ENCODE results near the gene SPEM2. TPM values are rescaled to one million over a fixed set of nuclear protein-coding genes. Genes with fewer than 3 reads are reported as not detected.

SPEM2 gene
- total RNA-seq, 2 experiments from 2014 or later: not detected

GRCh38 chr17:7427549-7427948 is 2.1 kb downstream of the SPEM2 start:
- Mint-ChIP-seq H3K4me3 (no peak overlapping the region), H3K9me3 (no peaks in the 10 kb centered on the region), H3K36me3 (ENCODE audit: low read depth) (no peaks in the 10 kb centered on the region), H3K27me3 (no peaks in the 10 kb centered on the region), H3K4me1 (ENCODE audit: low read depth) (no peaks in the 10 kb centered on the region), H3K27ac (no peak overlapping the region)
- no peaks in the 10 kb centered on the region for H3K27me3 ChIP-seq (ENCODE audit: control insufficient read depth in 1 of 2, insufficient read depth in 2 of 2, low read length in 2 of 2)
- intact Hi-C loops (cut with DNase I, micrococcal nuclease): no loop called here
- no peak for DNase-seq
- TF ChIP-seq, protein P1, sequence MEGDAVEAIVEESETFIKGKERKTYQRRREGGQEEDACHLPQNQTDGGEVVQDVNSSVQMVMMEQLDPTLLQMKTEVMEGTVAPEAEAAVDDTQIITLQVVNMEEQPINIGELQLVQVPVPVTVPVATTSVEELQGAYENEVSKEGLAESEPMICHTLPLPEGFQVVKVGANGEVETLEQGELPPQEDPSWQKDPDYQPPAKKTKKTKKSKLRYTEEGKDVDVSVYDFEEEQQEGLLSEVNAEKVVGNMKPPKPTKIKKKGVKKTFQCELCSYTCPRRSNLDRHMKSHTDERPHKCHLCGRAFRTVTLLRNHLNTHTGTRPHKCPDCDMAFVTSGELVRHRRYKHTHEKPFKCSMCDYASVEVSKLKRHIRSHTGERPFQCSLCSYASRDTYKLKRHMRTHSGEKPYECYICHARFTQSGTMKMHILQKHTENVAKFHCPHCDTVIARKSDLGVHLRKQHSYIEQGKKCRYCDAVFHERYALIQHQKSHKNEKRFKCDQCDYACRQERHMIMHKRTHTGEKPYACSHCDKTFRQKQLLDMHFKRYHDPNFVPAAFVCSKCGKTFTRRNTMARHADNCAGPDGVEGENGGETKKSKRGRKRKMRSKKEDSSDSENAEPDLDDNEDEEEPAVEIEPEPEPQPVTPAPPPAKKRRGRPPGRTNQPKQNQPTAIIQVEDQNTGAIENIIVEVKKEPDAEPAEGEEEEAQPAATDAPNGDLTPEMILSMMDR (IDR thresholded peaks at IDR 0.05): no peak
- H3K27ac ChIP-seq (ENCODE audit: low read depth in 1 of 2, low read length in 2 of 2): no peak overlapping the region
- no peak overlapping the region for H3K4me3 ChIP-seq (ENCODE audit: low read length)
- no peaks in the 10 kb centered on the region for H3K36me3 ChIP-seq (ENCODE audit: insufficient read depth, low read length)
- ChIA-PET POLR2A (no interaction called here), CTCF (no interaction called here)
- no peaks in the 10 kb centered on the region for H3K4me1 ChIP-seq (ENCODE audit: insufficient read depth, low read length)
- H3K9me3 ChIP-seq (ENCODE audit: control insufficient read depth in 1 of 2, insufficient read depth in 1 of 2, low read length in 2 of 2): no peaks in the 10 kb centered on the region
- ATAC-seq (ENCODE audit: poor library complexity): no peak

DNA sequence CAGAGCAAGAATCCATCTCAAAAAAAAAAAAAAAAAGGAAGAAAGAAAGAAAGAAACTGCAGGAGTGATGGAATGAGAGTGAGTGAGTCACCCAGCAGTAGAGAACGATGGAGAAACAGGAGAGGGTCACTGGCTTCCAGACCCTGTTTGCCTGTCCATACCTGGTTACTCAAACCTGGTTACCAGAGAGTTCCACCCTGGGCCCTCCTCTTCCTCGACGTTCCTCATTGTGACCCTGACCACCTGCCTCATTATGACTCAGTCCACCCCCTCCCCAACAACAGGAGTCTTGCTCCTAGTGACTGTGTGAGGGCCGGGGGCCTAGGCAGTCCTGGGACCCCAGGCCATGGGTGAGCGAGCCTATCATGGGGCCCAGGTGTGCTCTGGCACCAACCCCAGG is 3.1 kb downstream of the SPEM2 start, which contains the start of gene SPEM3:
SPEM3 (plus strand) TSS at position 301 of the 400 bp plus-strand sequence; CDS start at position 347, 46 bp downstream.
- Mint-ChIP-seq H3K4me3 (no peak within 1 kb of the TSS), H3K4me1 (ENCODE audit: low read depth) (no peaks in the 10 kb centered on the region), H3K27me3 (no peaks in the 10 kb centered on the region), H3K9me3 (no peaks in the 10 kb centered on the region), H3K36me3 (ENCODE audit: low read depth) (no peaks in the 10 kb centered on the region), H3K27ac (no peak within 1 kb of the TSS)
- no peaks in the 10 kb centered on the region for H3K4me1 ChIP-seq (ENCODE audit: insufficient read depth, low read length)
- ChIA-PET POLR2A (no interaction called here), CTCF (no interaction called here)
- H3K9me3 ChIP-seq (ENCODE audit: control insufficient read depth in 1 of 2, insufficient read depth in 1 of 2, low read length in 2 of 2): no peaks in the 10 kb centered on the region
- intact Hi-C loops (cut with DNase I, micrococcal nuclease): no loop called here
- H3K36me3 ChIP-seq (ENCODE audit: insufficient read depth, low read length): no peaks in the 10 kb centered on the region
- DNase-seq (no peak), ATAC-seq (ENCODE audit: poor library complexity) (no peak)
- no peak within 1 kb of the TSS for H3K4me3 ChIP-seq (ENCODE audit: low read length)
- H3K27me3 ChIP-seq (ENCODE audit: control insufficient read depth in 1 of 2, insufficient read depth in 2 of 2, low read length in 2 of 2): no peaks in the 10 kb centered on the region
- no peak within 1 kb of the TSS for H3K27ac ChIP-seq (ENCODE audit: low read depth in 1 of 2, low read length in 2 of 2)
- TF ChIP-seq, protein P1 (IDR thresholded peaks at IDR 0.05): no peak

GRCh38 chr17:7429722-7430121 is 4.3 kb downstream of the SPEM2 start:
- intact Hi-C loops (cut with DNase I, micrococcal nuclease): loop anchor here (5.0 to 10.0 kb wide), 2 partner anchors 37 to 45 kb away; partner anchors contain the start of genes PLSCR3 (in 1 of the 2) and TNK1 (in 1 of the 2)
- H3K27ac Mint-ChIP-seq: no peak overlapping the region
- H3K9me3 Mint-ChIP-seq: no peaks in the 10 kb centered on the region
- no peaks in the 10 kb centered on the region for H3K27me3 Mint-ChIP-seq
- Histone ChIP-seq H3K4me1 (ENCODE audit: insufficient read depth, low read length) (no peaks in the 10 kb centered on the region), H3K27ac (ENCODE audit: low read depth in 1 of 2, low read length in 2 of 2) (no peak overlapping the region), H3K27me3 (ENCODE audit: control insufficient read depth in 1 of 2, insufficient read depth in 2 of 2, low read length in 2 of 2) (no peaks in the 10 kb centered on the region), H3K9me3 (ENCODE audit: control insufficient read depth in 1 of 2, insufficient read depth in 1 of 2, low read length in 2 of 2) (no peaks in the 10 kb centered on the region), H3K4me3 (ENCODE audit: low read length) (no peak overlapping the region), H3K36me3 (ENCODE audit: insufficient read depth, low read length) (no peaks in the 10 kb centered on the region)
- no peak overlapping the region for H3K4me3 Mint-ChIP-seq
- H3K4me1 Mint-ChIP-seq (ENCODE audit: low read depth): no peaks in the 10 kb centered on the region
- DNase-seq (no peak), ATAC-seq (ENCODE audit: poor library complexity) (no peak)
- TF ChIP-seq, protein P1 (IDR thresholded peaks at IDR 0.05): no peak
- CTCF ChIA-PET: no interaction called here
- no peaks in the 10 kb centered on the region for H3K36me3 Mint-ChIP-seq (ENCODE audit: low read depth)
- POLR2A ChIA-PET: interaction anchor here (1.3 kb wide), 1 partner anchor 25 kb away, joined by 3 read pairs; no protein-coding TSS in a partner anchor
